Liver (tissue), 9 donors: ENCODE data around the gene TPK1. TPM values are rescaled to one million over a fixed set of nuclear protein-coding genes. Genes with fewer than 3 reads are reported as not detected.

Experiments used
- DNase-seq: peaks from one replicate; pipeline ENCODE4 v3.0.0-alpha.2; 2017; ENCODE audit warnings: low spot score
- H3K27ac ChIP-seq, 2 donors: one replicate each; pipeline ENCODE4 v1.7.0; 2013; ENCODE audit warnings: inconsistent platforms in 2 of 2, low read length in 2 of 2, control low read depth in 1 of 2, low read depth in 1 of 2, mild to moderate bottlenecking in 1 of 2
- H3K27me3 ChIP-seq, 4 donors: one replicate each; pipeline versions ENCODE4 v1.6.1 to v1.7.0; 2013; ENCODE audit warnings: low read length in 3 of 4, inconsistent platforms in 1 of 4, mild to moderate bottlenecking in 1 of 4, moderate library complexity in 1 of 4; ENCODE audit not compliant: control insufficient read depth in 4 of 4, insufficient read depth in 4 of 4
- H3K36me3 ChIP-seq, 4 donors: one replicate each; pipeline versions ENCODE4 v1.6.1 to v1.7.0; 2013; ENCODE audit warnings: low read length in 3 of 4, mild to moderate bottlenecking in 3 of 4, low read depth in 1 of 4, moderate library complexity in 1 of 4; ENCODE audit not compliant: control insufficient read depth in 4 of 4, insufficient read depth in 3 of 4
- H3K4me1 ChIP-seq, 4 donors: one replicate each; pipeline versions ENCODE4 v1.6.1 to v1.7.0; 2013; ENCODE audit warnings: low read length in 3 of 4, mild to moderate bottlenecking in 3 of 4, moderate library complexity in 1 of 4; ENCODE audit not compliant: control insufficient read depth in 4 of 4, insufficient read depth in 4 of 4
- H3K4me3 ChIP-seq, 3 donors: one replicate each; pipeline versions ENCODE4 v1.6.1 to v1.7.0; 2013; ENCODE audit warnings: low read length in 3 of 3, control low read depth in 1 of 3, low read depth in 1 of 3, mild to moderate bottlenecking in 1 of 3
- H3K9ac ChIP-seq, 2 donors: one replicate each; pipeline ENCODE4 v1.7.0; 2013; ENCODE audit warnings: low read length in 2 of 2, mild to moderate bottlenecking in 2 of 2, moderate library complexity in 2 of 2, control low read depth in 1 of 2, low read depth in 1 of 2
- H3K9me3 ChIP-seq, 4 donors: one replicate each; pipeline versions ENCODE4 v1.6.1 to v1.7.0; 2013; ENCODE audit warnings: low read length in 3 of 4; ENCODE audit not compliant: control insufficient read depth in 4 of 4
- EGR1 ChIP-seq, 2 donors: IDR thresholded peaks; 2 replicates each; pipeline ENCODE4 v1.6.1; 2016 to 2018; ENCODE audit warnings: antibody characterized with exemption in 2 of 2, low read depth in 2 of 2
- FOXA1 ChIP-seq: IDR thresholded peaks from 2 replicates; pipeline ENCODE4 v1.6.1; 2016; ENCODE audit warnings: antibody characterized with exemption
- FOXA2 ChIP-seq: IDR thresholded peaks from 2 replicates; pipeline ENCODE4 v1.6.1; 2016; ENCODE audit warnings: antibody characterized with exemption
- GABPA ChIP-seq, 2 donors: IDR thresholded peaks in 1 of 2; conservative IDR thresholded peaks in 1 of 2; 2 replicates each; pipeline ENCODE4 v1.6.1; 2016; ENCODE audit warnings: antibody characterized with exemption in 2 of 2, mild to moderate bottlenecking in 1 of 2, moderate library complexity in 1 of 2
- HNF4A ChIP-seq, 2 donors: conservative IDR thresholded peaks; 2 replicates each; pipeline ENCODE4 v1.6.1; 2016; ENCODE audit warnings: antibody characterized with exemption in 2 of 2, mild to moderate bottlenecking in 2 of 2
- HNF4G ChIP-seq: IDR thresholded peaks from 2 replicates; pipeline ENCODE4 v1.6.1; 2016; ENCODE audit warnings: antibody characterized with exemption
- JUND ChIP-seq, 2 donors: IDR thresholded peaks; 2 replicates each; pipeline ENCODE4 v1.6.1; 2016; ENCODE audit warnings: antibody characterized with exemption in 2 of 2
- NR2F2 ChIP-seq: IDR thresholded peaks from 2 replicates; pipeline ENCODE4 v1.6.1; 2016; ENCODE audit warnings: antibody characterized with exemption
- RAD21 ChIP-seq, 2 donors: IDR thresholded peaks; 2 replicates each; pipeline ENCODE4 v1.6.1; 2016; ENCODE audit warnings: antibody characterized with exemption in 2 of 2, mild to moderate bottlenecking in 2 of 2
- RXRA ChIP-seq, 2 donors: IDR thresholded peaks; 2 replicates each; pipeline ENCODE4 v1.6.1; 2017 to 2018; ENCODE audit warnings: antibody characterized with exemption in 2 of 2, mild to moderate bottlenecking in 1 of 2
- SP1 ChIP-seq: IDR thresholded peaks from 2 replicates; pipeline ENCODE4 v1.6.1; 2018; ENCODE audit warnings: antibody characterized with exemption, mild to moderate bottlenecking
- TAF1 ChIP-seq: conservative IDR thresholded peaks from 2 replicates; pipeline ENCODE4 v1.6.1; 2016; ENCODE audit warnings: antibody characterized with exemption, mild to moderate bottlenecking
- YY1 ChIP-seq: IDR thresholded peaks from 2 replicates; pipeline ENCODE4 v1.6.1; 2016; ENCODE audit warnings: antibody characterized with exemption, mild to moderate bottlenecking
- polyA plus RNA-seq, 2 donors: library from polyadenylated mRNA; stranded (reverse) in 1 of 2; unstranded in 1 of 2; fragments of 200-250 nt in 1 of 2; fragments of >200 nt in 1 of 2; fragmentation: Nextera tagmentation in 1 of 2; extraction: Ambion mirVana in 1 of 2; gene quantifications; one replicate each; pipeline versions ENCODE4 v1.2.1 to v1.2.3, GENCODE V29; 2013 to 2015
- total RNA-seq, 2 donors: library from RNA; depleted of rRNA; stranded (reverse); fragments of >200 nt; gene quantifications; one replicate each; pipeline ENCODE4 v1.2.3, GENCODE V29; 2014
- TF ChIP-seq, protein P1 (sequence below): IDR thresholded peaks from 2 replicates; pipeline ENCODE4 v1.6.1; 2016; ENCODE audit warnings: antibody characterized with exemption
- TF ChIP-seq, protein P2 (sequence below): IDR thresholded peaks from 2 replicates; pipeline ENCODE4 v1.6.1; 2016; ENCODE audit warnings: antibody characterized with exemption
- TF ChIP-seq, protein P3 (sequence below): IDR thresholded peaks from 2 replicates; pipeline ENCODE4 v1.6.1; 2016; ENCODE audit warnings: antibody characterized with exemption, mild to moderate bottlenecking
- TF ChIP-seq, protein P4 (sequence below): IDR thresholded peaks from 2 replicates; pipeline ENCODE4 v1.6.1; 2016; ENCODE audit warnings: antibody characterized with exemption
- TF ChIP-seq, protein P5 (sequence below): fragments of 150-350 bp; IDR thresholded peaks from 2 replicates; pipeline ENCODE4 v1.5.1; 2017; ENCODE audit warnings: improper control_type of control experiment, low read depth, low read length; ENCODE audit not compliant: missing input control
- donor health status: healthy.
- donor health status: healthy.
- donor health status: healthy.
- donor health status: healthy.
- donor health status: healthy.

Gene TPK1
- total and polyA plus RNA-seq, 4 donors: 2.2 to 7.5 (median 3.3) TPM

- Histone ChIP-seq H3K9ac (no peak overlapping the region), H3K9me3 (no peaks in the 10 kb centered on the region), H3K27me3 (no peaks in the 10 kb centered on the region), H3K4me1 (no peaks in the 10 kb centered on the region), H3K4me3 (no peak overlapping the region), H3K36me3 (no peaks in the 10 kb centered on the region), H3K27ac (no peak overlapping the region)
- TF ChIP-seq, protein P1, sequence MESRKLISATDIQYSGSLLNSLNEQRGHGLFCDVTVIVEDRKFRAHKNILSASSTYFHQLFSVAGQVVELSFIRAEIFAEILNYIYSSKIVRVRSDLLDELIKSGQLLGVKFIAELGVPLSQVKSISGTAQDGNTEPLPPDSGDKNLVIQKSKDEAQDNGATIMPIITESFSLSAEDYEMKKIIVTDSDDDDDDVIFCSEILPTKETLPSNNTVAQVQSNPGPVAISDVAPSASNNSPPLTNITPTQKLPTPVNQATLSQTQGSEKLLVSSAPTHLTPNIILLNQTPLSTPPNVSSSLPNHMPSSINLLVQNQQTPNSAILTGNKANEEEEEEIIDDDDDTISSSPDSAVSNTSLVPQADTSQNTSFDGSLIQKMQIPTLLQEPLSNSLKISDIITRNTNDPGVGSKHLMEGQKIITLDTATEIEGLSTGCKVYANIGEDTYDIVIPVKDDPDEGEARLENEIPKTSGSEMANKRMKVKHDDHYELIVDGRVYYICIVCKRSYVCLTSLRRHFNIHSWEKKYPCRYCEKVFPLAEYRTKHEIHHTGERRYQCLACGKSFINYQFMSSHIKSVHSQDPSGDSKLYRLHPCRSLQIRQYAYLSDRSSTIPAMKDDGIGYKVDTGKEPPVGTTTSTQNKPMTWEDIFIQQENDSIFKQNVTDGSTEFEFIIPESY: no peak
- TF ChIP-seq, protein P2, sequence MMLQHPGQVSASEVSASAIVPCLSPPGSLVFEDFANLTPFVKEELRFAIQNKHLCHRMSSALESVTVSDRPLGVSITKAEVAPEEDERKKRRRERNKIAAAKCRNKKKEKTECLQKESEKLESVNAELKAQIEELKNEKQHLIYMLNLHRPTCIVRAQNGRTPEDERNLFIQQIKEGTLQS: no peak
- TF ChIP-seq HNF4A (conservative IDR thresholded peaks at IDR 0.05): no peak
- TF ChIP-seq, protein P3, sequence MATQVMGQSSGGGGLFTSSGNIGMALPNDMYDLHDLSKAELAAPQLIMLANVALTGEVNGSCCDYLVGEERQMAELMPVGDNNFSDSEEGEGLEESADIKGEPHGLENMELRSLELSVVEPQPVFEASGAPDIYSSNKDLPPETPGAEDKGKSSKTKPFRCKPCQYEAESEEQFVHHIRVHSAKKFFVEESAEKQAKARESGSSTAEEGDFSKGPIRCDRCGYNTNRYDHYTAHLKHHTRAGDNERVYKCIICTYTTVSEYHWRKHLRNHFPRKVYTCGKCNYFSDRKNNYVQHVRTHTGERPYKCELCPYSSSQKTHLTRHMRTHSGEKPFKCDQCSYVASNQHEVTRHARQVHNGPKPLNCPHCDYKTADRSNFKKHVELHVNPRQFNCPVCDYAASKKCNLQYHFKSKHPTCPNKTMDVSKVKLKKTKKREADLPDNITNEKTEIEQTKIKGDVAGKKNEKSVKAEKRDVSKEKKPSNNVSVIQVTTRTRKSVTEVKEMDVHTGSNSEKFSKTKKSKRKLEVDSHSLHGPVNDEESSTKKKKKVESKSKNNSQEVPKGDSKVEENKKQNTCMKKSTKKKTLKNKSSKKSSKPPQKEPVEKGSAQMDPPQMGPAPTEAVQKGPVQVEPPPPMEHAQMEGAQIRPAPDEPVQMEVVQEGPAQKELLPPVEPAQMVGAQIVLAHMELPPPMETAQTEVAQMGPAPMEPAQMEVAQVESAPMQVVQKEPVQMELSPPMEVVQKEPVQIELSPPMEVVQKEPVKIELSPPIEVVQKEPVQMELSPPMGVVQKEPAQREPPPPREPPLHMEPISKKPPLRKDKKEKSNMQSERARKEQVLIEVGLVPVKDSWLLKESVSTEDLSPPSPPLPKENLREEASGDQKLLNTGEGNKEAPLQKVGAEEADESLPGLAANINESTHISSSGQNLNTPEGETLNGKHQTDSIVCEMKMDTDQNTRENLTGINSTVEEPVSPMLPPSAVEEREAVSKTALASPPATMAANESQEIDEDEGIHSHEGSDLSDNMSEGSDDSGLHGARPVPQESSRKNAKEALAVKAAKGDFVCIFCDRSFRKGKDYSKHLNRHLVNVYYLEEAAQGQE: no peak
- no peak for TF ChIP-seq GABPA (IDR thresholded peaks at IDR 0.05 in 1 of 2, conservative IDR thresholded peaks at IDR 0.05 in 1 of 2)
- TF ChIP-seq SP1: no peak
- no peak for TF ChIP-seq FOXA1
- no peak for TF ChIP-seq JUND (IDR thresholded peaks at IDR 0.05)
- no peak for TF ChIP-seq RAD21 (IDR thresholded peaks at IDR 0.05)
- TF ChIP-seq FOXA2: no peak
- TF ChIP-seq, protein P4, sequence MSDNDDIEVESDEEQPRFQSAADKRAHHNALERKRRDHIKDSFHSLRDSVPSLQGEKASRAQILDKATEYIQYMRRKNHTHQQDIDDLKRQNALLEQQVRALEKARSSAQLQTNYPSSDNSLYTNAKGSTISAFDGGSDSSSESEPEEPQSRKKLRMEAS: no peak
- TF ChIP-seq EGR1 (IDR thresholded peaks at IDR 0.05; ENCODE audit: low read depth in 2 of 2): no peak
- TF ChIP-seq NR2F2: no peak
- no peak for TF ChIP-seq HNF4G
- TF ChIP-seq, protein P5, sequence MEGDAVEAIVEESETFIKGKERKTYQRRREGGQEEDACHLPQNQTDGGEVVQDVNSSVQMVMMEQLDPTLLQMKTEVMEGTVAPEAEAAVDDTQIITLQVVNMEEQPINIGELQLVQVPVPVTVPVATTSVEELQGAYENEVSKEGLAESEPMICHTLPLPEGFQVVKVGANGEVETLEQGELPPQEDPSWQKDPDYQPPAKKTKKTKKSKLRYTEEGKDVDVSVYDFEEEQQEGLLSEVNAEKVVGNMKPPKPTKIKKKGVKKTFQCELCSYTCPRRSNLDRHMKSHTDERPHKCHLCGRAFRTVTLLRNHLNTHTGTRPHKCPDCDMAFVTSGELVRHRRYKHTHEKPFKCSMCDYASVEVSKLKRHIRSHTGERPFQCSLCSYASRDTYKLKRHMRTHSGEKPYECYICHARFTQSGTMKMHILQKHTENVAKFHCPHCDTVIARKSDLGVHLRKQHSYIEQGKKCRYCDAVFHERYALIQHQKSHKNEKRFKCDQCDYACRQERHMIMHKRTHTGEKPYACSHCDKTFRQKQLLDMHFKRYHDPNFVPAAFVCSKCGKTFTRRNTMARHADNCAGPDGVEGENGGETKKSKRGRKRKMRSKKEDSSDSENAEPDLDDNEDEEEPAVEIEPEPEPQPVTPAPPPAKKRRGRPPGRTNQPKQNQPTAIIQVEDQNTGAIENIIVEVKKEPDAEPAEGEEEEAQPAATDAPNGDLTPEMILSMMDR: no peak
- TF ChIP-seq YY1: no peak
- no peak for TF ChIP-seq TAF1
- no peak for TF ChIP-seq RXRA (IDR thresholded peaks at IDR 0.05)
- DNase-seq: no peak
Observed at GRCh38 chr7:144674550-144674949, 161.3 kb downstream of the TPK1 start.
